Thoracic aorta (tissue), 2 donors: Measurements from ENCODE around the gene FGGY. TPM values are rescaled to one million over a fixed set of nuclear protein-coding genes. Genes with fewer than 3 reads are reported as not detected.

Experiments used
- ATAC-seq: fragments of 150-250 bp; one replicate; pipeline ENCODE4 v1.8.0; 2017; ENCODE audit warnings: low read depth; ENCODE audit not compliant: insufficient number of reproducible peaks, low FRiP score
- DNase-seq: peaks from one replicate; pipeline ENCODE4 v3.0.0-alpha.2; 2020; ENCODE audit warnings: low spot score
- H3K27ac ChIP-seq, 2 donors: fragments of 200-600 bp; sonication (generic); 1 replicate in 1 of 2; 2 replicates in 1 of 2; pipeline ENCODE4 v1.5.1; 2016; ENCODE audit warnings: mild to moderate bottlenecking in 2 of 2, moderate library complexity in 2 of 2
- H3K27me3 ChIP-seq: fragments of 200-600 bp; sonication (generic); replicated peaks from 2 replicates; pipeline ENCODE4 v1.6.0; 2016; ENCODE audit warnings: mild to moderate bottlenecking; ENCODE audit not compliant: insufficient read depth
- H3K36me3 ChIP-seq: fragments of 200-600 bp; sonication (generic); one replicate; pipeline ENCODE4 v1.5.1; 2016
- H3K4me1 ChIP-seq, 2 donors: fragments of 200-600 bp; sonication (generic); 1 replicate in 1 of 2; 2 replicates in 1 of 2; pipeline versions ENCODE4 v1.5.1 to v1.6.0; 2016; ENCODE audit warnings: low read depth in 2 of 2, mild to moderate bottlenecking in 1 of 2; ENCODE audit not compliant: control insufficient read depth in 1 of 2
- H3K4me3 ChIP-seq: fragments of 200-600 bp; sonication (generic); 2 replicates; pipeline ENCODE4 v1.5.1; 2016; ENCODE audit warnings: mild to moderate bottlenecking
- H3K9me3 ChIP-seq: fragments of 200-600 bp; sonication (generic); 2 replicates; pipeline ENCODE4 v1.5.1; 2016
- CTCF ChIP-seq: fragments of 200-600 bp; sonication (generic); IDR thresholded peaks from one replicate; pipeline ENCODE4 v1.5.1; 2019; ENCODE audit warnings: antibody characterized with exemption
- total RNA-seq, 2 donors: library from RNA; depleted of rRNA; stranded (reverse); fragments of >200 nt; gene quantifications; one replicate each; pipeline versions ENCODE4 v1.1.0 to v1.2.3, GENCODE V29; 2016

Gene FGGY
- total RNA-seq, 2 donors from 2014 or later, result 6.5 to 9.9 TPM

GRCh38 chr1:59361766-59362165 is 64.9 kb downstream of the FGGY start:
- Histone ChIP-seq H3K36me3 (no peaks in the 10 kb centered on the region), H3K27ac (no peak overlapping the region), H3K4me3 (no peak overlapping the region), H3K27me3 (no peaks in the 10 kb centered on the region), H3K4me1 (peaks cover 0 to 21% of the 10 kb centered on the region in 2 donors), H3K9me3 (no peaks in the 10 kb centered on the region)
- DNase-seq, result no peak
- no peak for TF ChIP-seq CTCF
- no peak for ATAC-seq

GRCh38 chr1:59364037-59364436 is 67.1 kb downstream of the FGGY start:
- H3K27me3 ChIP-seq, result no peaks in the 10 kb centered on the region
- no peaks in the 10 kb centered on the region for H3K36me3 ChIP-seq
- no peak overlapping the region for H3K27ac ChIP-seq
- TF ChIP-seq CTCF, result no peak
- no peaks in the 10 kb centered on the region for H3K9me3 ChIP-seq
- peaks cover 11 to 38% of the 10 kb centered on the region in 2 donors for H3K4me1 ChIP-seq
- ATAC-seq (no peak), DNase-seq (no peak)
- no peak overlapping the region for H3K4me3 ChIP-seq

GRCh38 chr1:59366346-59366745 is 69.5 kb downstream of the FGGY start:
- no peak for DNase-seq
- TF ChIP-seq CTCF, result no peak
- peaks cover 11 to 38% of the 10 kb centered on the region in 2 donors for H3K4me1 ChIP-seq
- no peaks in the 10 kb centered on the region for H3K9me3 ChIP-seq
- ATAC-seq, result no peak
- no peak overlapping the region for H3K27ac ChIP-seq
- no peak overlapping the region for H3K4me3 ChIP-seq
- no peaks in the 10 kb centered on the region for H3K36me3 ChIP-seq
- H3K27me3 ChIP-seq, result no peaks in the 10 kb centered on the region

- Histone ChIP-seq H3K4me1 (peaks cover 11 to 38% of the 10 kb centered on the region in 2 donors), H3K4me3 (no peak overlapping the region), H3K36me3 (no peaks in the 10 kb centered on the region), H3K27ac (peak overlapping the region; percentile 47 to 60), H3K27me3 (no peaks in the 10 kb centered on the region), H3K9me3 (no peaks in the 10 kb centered on the region)
- peak; percentile 69 for ATAC-seq
- no peak for TF ChIP-seq CTCF
- peak; percentile 8 for DNase-seq
Observed at GRCh38 chr1:59367301-59368007, 70.6 kb downstream of the FGGY start.

- H3K9me3 ChIP-seq, result no peaks in the 10 kb centered on the region
- H3K27ac ChIP-seq, result peak overlapping the region in 1 of 2 donors; percentile 50
- DNase-seq, result no peak
- H3K4me3 ChIP-seq, result no peak overlapping the region
- no peak for ATAC-seq
- H3K4me1 ChIP-seq, result peaks cover 11 to 38% of the 10 kb centered on the region in 2 donors
- H3K27me3 ChIP-seq, result no peaks in the 10 kb centered on the region
- TF ChIP-seq CTCF, result no peak
- H3K36me3 ChIP-seq, result no peaks in the 10 kb centered on the region
Observed at GRCh38 chr1:59368008-59368670, 71.2 kb downstream of the FGGY start.
